NCI-H128 (cell line): ENCODE measurements around the gene RETREG1.
"Not testable (repeated sequence)": the region's sequence is repeated elsewhere in the genome, so short reads cannot be mapped to it uniquely, and the experiment has no call there.

Experiments
- DNase-seq: peaks from one replicate; lab custom pipeline; 2025; ENCODE audit not compliant: unreplicated experiment; lab: John Stamatoyannopoulos, UW

RETREG1 gene

DNA sequence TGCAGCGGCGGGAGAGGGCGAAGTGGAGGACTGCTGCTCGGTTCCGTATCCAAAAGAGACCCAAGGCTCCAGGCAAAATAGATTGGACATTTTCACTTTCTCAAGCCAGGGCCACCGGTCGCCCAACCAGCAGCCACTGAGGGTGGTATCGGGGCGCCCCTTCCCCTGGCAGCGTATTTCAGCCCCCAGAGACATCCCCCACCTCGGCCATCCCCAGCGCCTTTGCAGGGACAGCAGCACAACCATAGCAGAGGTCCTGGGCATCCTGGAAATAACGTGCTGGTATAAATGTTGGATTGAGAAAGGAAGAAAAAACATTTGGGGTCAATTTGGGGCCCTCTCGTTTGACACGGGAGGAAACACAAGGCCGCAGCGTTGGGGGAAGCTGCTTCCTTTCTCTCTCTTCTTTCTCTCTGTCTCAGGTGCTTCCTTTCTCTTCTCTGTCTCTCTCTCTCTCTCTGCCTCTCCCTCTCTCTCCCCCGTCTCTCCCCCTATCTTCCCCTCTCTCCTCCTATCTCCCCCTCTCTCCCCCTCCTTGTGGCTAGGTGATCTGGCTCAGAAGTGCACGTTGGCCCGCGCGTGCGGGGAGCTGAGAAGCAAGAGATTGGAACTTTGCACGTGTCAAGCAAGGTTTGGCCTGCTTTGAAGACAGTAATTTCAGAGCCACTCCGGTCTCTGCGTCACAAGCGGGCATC is 624 bp upstream of the RETREG1 start:
- DNase-seq, result no peak

DNA sequence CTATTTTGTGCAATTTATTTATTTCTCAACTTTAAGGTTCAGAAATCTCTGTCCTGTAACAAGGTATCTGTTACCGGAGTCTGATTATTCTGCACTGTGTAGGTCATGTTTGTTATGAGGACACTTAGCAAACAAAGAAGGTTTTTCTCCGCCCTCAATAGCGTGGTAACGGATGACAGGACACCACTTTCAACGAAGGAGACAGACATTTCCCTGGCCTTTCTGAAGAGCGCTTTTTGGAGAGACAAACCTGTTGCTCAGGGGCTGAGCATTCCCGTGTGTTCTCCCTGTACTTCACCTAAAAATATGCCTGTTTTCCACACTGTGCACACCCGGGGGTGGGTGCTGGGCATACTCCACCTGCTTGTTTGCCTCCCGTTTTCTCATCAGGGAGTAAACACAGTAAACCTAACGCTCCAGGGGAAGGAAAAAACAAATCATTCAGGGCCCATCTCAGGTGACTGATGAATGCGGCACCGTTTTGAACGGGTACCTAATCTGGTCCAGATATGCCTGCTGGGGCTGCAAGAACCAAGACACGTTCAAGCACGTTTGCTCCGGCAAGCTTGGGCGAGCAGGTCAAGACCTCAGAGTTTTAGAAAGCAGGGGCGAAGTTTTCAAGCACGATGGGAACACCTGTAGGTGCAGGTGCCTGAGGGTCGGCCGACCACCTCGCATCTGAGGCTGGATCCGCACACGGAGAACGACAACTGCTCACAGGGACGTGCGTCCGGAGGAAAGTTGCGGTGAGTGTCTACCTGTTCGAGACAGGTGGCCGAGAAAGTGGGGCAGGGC is 859 bp downstream of the RETREG1 start:
- no peak for DNase-seq

DNA sequence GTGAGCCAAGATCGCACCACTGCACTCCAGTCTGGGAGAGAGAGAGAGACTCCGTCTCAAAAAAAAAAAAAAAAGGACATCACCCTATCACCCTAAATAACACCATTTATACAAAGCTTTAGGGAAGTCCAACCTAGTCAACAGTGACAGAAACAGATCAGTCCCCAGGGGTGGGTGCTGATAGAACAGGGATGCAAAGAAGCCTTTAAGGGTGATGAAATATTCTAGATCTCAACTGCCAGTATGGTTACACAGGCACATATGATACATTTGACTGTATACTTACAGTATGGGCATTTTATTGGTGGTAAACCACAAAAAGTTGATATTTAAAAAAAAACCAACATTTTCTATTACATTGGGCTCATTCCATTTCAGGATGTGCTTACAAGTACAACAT is 4.8 kb downstream of the RETREG1 start:
- DNase-seq, result no peak

DNA sequence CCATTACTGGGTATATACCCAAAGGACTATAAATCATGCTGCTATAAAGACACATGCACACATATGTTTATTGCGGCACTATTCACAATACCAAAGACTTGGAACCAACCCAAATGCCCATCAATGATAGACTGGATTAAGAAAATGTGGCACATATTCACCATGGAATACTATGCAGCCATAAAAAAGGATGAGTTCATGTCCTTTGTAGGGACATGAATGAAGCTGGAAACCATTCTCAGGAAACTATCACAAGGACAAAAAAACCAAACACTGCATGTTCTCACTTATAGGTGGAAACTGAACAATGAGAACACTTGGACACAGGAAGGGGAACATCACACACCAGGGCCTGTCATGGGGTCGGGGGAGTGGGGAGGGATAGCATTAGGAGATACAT is 5.9 kb downstream of the RETREG1 start:
- not testable (repeated sequence) for DNase-seq

DNA sequence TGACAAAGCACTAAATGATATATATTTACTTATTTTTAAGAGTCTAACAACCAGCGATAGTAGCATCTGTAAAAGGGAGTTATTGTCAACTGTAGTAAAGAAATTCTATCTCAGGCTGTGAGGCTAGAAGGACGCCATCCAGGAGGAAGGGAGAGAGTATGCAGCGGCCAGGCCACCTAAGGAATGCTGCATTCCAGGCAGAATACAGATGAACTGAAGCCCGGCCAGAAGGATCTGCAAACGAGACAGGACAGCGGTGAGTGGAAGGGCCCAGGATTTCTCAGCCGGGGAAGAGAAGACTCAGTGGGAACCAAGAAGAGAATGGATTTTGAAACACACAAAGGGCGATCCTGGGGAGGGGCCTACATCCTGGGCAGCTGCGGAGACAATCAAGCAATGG is 7.4 kb downstream of the RETREG1 start:
- DNase-seq, result no peak

DNA sequence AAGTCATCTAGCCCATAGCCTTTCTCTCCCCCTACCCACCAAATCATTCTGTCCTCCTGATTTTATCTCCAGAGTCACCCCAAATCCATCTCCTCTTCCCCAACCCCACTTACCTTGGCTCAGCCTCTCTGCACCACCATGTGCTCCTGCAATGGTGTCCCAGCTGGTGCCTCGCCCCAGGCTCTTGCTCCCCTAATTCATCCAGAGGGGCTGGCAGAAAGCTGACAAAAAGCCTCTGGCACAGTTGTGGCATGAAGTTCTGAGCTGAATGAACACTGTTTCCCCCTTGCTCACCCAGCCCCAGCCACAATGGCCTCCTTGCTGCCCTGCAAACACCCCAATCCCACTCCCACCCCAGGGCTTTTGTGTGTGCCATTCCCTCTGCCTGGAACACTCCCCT is 10.2 kb downstream of the RETREG1 start:
- no peak for DNase-seq

DNA sequence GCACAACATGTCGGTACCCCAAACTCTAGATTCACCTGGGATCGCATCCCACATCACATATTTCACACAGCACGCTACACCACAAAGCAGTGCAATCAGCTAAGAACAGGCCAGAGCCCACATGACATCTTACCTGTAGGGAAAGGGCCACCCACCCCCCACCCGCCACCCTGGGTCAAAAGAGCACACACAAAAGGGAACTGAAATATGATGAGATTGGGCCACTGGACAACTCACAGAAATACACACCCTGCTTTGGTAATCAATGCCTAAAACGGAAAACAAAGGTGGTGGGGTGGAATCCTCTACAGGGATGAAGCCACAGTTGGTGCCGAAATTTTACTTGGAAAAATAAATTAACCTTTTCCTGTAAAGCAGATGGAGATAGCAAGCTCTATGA is 13.1 kb downstream of the RETREG1 start:
- DNase-seq, result no peak

DNA sequence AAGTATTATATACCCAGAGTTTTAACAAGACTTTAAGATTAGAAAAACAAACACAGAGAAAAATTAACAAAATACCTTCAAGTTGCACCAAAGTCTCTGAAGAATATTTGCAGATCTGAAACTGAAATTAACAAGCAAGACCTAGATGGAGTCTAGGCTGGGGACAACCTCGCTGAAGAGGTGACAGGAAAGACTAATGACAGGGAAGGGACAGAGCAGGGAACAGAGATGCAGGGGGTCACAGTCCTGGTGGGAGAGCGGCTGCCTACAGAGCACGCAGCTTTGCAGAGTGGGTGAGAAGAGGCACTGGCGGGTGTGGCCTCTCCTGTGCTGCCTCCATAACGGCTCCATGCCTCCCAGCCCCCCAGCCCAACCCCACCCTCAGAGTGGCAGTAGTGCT is 13.5 kb downstream of the RETREG1 start:
- no peak for DNase-seq

DNA sequence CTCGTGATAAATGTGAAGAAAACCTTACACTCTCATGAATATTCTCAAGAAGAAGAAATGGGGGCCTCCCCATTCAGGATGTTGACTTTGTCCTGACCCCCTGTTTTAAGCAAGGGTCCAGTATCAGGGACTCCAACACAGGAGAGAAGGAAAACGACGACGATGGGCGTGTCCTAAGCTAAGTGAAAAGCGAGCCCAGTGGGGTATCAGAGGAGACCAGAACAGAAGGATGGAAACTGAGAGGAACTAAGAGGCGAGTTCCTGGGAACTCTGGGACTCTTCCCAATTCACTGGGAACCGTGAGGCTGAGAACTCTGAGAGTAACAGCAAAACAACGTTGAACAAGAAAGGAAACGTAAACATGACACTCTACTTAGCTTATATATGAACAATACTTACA is 14.6 kb downstream of the RETREG1 start:
- DNase-seq, result no peak

DNA sequence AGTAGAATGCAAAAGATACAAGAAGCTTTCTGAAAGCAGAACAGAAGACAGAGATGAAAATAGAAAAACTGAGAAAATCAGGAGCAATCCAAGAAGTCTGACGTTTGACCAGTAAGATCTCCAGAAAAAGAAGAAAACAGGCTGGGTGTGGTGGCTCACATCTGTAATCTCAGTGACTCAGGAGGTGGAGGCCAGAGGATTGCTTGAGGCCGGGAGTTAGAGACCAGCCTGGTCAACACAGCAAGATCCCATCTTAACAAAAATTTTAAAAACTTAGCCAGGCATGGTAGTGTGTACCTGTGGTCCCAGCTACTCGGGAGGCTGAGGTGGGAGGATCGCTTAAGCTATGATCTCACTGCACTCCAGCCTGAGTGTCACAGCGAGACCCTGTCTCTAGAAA is 15.9 kb downstream of the RETREG1 start:
- no peak for DNase-seq

DNA sequence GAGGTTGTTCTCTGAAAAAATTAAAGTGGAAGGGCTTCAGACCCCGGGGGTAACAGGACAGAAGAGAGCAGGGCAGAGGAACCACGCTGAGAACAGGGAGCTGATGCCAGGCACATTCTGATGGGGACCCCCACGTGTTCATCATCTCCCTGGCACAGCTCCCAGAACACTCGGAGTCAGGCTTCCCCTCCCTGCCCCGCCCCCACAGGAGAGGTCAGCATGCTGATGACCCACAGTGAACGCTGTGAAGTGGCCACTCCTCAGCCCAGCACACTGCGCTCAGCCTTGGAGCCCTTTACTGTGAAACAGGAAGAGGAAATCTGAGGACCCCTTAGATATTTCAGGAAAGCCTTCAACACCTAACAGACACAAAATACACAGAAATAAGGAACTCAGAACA is 16.4 kb downstream of the RETREG1 start:
- DNase-seq, result no peak

DNA sequence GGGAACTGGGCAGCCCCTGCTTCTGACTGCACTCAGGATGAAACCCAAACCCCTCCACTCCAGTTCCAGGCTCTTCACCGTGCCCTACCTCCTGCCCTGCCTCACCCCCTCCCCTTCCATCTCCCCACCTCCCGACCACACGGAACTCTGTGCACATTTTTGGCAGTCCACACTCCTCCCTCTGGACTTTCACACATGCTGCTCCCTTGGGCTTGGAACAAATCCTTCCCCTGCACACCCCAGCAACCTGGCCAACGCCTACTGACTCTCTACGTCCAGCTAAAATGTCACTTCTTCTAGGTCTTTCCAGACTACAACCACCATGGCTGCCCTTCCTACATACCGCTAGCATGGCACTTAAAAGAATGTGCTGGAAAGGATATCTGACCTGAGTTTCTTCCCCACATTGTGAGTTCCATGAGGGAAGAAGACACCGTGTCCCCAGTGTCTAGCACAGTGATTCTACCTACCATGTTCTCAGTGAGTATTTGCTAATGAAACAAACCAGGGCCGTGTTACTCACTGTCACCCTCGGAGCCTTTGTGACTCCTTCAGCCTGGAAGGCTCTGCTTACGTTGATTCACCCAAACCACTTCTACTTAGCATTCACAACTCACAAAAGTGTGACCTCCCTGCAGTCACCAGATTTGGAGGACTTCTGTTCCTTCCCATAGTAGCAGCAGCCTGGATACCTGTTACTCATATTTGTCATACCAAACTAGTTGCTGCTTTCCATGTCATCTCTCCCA is 18.7 kb downstream of the RETREG1 start:
- no peak for DNase-seq

DNA sequence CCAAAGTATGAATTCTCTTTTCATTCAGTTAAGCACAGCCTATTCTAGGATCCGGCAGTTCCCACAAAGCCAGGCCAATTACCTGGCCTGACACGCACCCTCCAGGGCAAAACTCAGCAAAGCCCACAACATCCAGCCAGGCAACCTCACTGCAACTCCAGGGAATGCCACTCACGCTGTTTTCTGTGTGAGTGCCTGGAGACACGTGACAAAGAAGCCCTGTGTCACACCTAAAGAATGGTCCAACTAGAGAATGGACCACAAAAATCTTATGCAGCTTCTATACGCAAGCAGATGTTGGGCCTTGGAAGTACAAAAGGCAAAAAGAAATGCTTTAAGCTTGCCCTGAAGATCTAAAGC is 20.2 kb downstream of the RETREG1 start:
- no peak for DNase-seq

DNA sequence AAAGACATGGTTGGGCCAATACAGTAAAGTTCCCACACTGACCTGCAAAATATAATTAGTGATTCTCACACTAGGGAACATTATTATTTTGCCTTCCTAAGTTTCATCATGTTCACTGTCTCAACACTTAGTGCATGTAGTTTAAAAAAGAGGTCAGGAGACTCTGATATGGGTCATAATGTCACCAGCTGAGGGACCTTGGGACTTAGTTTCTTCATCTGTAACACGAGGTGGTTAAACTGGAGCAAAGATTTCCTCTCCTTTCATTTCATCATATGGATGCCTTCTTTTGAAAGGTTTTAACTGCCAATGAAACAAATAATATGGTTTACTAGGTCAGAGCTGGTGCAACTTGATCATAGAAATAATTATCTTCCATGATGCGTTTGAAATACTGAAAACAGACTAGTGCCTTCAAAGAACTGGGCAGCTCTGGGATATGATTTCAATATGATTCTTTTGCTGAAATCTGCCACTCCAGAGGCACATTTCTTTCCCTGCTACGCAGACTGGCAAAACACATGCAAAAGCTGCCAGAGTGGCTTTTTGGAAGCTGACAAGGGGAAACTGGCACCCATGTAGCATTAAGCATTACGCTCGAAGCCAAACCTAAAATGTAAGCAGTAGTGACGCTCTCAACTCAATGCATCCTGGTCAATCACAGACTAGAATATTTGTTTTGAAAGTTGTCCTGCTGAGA is 20.8 kb downstream of the RETREG1 start:
- no peak for DNase-seq

DNA sequence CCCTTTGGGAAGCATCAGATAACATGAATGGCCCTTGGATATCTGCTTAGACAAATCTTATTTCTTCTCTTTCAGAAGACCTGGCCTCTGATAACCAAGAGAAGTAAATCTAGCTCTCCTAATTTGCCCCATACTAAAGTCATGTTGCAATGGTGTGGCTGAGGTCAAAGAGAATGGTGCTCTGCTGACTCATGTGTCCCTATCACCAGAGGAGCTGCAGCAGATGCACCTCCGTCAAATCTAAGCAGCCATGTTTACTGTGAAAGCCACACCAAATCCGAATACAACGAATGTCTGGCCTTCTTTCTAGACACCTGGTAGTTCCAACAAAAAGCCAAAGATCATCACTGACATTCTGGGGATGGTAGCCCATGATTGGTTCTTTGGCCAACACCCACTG is 23.2 kb downstream of the RETREG1 start:
- DNase-seq, result no peak

DNA sequence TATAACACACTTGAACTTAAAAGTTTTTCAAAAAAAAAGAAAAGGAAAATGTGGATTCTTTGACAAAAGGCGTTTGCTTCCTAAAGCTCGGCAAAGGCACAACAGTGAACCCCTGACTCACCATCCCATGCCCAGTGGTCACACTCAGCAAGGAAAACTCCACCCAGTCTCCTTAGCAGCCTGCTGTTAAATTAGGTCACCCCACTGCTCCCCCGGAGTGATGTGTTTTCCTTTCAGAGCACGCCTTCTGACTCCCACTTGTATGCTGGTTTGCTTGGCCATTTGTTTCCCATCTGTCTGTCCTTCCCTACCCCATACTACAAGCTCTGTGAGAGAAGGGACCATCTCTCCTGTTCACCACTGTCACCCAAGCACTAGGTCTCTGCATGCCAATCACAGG is 23.8 kb downstream of the RETREG1 start:
- DNase-seq, result no peak

DNA sequence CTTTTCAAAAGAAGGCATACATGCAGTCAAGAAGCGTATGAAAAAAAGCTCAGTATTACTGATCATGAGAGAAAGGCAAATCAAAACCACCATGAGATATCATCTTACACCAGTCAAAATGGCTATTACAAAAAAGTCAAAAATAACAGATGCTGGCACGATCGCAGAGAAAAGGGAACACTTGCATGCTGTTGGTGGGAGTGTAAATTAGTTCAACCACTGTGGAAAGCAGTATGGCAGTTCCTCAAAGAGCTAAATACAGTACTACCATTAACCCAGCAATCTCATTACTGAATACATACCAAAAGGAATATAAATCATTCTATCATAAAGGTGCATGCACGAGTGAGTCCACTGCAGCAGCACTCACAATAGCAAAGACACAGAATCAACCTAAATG is 24.5 kb downstream of the RETREG1 start:
- no peak for DNase-seq

DNA sequence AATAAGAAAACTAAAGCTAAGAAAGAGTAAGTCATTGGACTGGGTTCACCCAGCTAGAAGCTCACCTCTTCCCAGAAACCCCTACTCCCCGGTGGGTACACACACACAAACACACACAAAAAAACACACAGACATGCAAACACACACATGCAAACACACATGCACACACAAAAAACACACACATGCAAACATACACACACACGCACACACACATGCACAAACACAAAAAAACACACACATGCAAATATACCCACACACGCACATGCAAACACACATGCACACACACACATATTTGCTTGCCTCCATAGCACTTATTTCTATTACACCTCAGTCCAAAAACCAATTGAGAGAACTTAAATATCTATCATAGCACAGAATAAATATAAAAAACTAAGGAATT is 26.1 kb downstream of the RETREG1 start:
- no peak for DNase-seq

DNA sequence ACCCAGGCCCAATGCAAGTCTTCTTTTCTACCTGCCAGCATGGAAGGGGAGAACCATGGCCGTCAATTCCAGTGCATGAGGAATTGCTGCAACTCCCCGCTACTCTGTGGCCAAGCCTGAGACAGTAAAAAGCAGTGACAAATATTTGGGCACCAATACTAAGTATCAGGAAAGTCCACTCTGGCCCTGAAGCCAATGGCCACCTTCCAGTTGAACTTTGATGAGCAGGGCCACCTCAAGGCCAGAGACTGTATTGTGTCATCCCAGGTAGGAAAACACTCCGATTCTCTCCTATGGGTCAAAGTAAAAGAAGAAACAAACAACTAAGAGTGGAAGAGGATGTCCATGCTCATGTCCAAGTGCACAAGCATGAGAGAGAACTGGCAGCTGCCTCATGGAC is 27.1 kb downstream of the RETREG1 start:
- DNase-seq, result no peak

DNA sequence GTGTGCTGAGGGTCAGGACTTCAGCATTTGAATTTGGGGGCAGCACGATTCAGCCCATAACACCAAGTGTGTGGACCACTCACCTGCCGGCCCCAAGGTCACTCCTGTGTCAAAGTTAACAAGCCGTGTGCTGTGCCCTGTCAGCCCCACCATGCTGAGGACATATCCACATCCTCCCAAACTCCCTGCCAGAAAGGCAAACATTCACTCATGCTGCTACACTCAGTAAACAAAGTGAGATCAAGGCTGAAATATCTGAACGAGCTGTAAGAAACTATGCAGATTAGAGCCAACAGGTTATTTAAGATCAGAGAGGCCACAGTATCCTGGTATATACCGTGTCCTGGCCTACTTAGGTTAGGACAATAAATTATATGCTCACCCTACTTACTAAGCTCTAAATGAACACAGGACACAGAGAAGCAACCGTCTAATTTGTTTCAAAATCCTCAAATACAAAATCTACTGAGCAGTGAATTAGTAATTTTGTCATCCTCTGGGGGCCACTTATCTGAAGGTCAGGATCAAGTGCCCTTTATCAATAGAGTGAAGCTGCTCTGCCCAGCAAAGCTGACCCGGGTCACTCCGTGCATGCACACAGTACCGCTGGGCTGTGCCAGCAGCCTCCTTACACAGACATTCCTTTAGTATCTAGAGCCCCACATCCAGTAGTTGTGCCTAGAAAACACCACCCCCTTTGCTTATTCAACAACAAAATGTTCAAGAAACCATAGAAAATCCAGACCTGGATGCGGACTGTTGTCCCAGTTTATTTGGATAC is 28.2 kb downstream of the RETREG1 start:
- no peak for DNase-seq

DNA sequence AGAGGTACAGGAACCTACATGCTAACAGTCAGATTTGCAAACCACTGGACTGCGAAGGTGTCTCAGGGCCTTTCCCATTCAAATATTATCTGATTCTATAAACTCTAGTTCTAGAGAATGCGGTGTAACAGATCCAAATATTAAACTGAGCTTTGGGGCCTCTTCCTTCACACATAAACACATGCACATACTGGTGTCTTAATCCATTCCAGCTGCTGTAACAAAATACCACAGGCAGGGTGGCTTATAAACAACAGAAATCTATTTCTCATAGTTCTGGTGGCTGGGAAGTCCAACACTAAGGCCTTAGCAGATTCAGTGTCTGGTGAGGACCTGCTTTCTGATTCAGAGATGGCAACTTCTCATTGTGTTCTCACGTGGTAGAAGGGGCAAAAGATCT is 30.2 kb downstream of the RETREG1 start:
- no peak for DNase-seq
